Tibial nerve (tissue), 4 donors: ENCODE measurements around the gene PARP4. TPM values are rescaled to one million over a fixed set of nuclear protein-coding genes. Genes with fewer than 3 reads are reported as not detected.
"Not testable (repeated sequence)": the region's sequence is repeated elsewhere in the genome, so short reads cannot be mapped to it uniquely, and the experiment has no call there.

Source experiments
- DNase-seq, 2 donors: peaks; one replicate each; pipeline ENCODE4 v3.0.0-alpha.2; 2019; ENCODE audit warnings: low spot score in 2 of 2
- H3K27ac ChIP-seq, 4 donors: fragments of 200-600 bp; sonication (generic) in 3 of 4; one replicate each; pipeline ENCODE4 v1.5.1; 2017 to 2019; ENCODE audit warnings: mild to moderate bottlenecking in 1 of 4
- H3K27me3 ChIP-seq, 2 donors: fragments of 200-600 bp; sonication (generic) in 1 of 2; one replicate each; pipeline versions ENCODE4 v1.5.1 to v1.6.0; 2017 to 2019
- H3K36me3 ChIP-seq, 3 donors: fragments of 200-600 bp; sonication (generic); one replicate each; pipeline ENCODE4 v1.5.1; 2018 to 2019
- H3K4me1 ChIP-seq, 4 donors: fragments of 200-600 bp; sonication (generic) in 3 of 4; one replicate each; pipeline ENCODE4 v1.5.1; 2017 to 2019
- H3K4me3 ChIP-seq, 4 donors: fragments of 200-600 bp; sonication (generic) in 3 of 4; one replicate each; pipeline ENCODE4 v1.5.1; 2017 to 2019; ENCODE audit warnings: mild to moderate bottlenecking in 1 of 4, moderate library complexity in 1 of 4
- H3K9me3 ChIP-seq, 4 donors: fragments of 200-600 bp; sonication (generic) in 3 of 4; one replicate each; pipeline ENCODE4 v1.5.1; 2017 to 2019
- CTCF ChIP-seq, 5 experiments: fragments of 200-600 bp in 3 of 5; fragments of 450-650 bp in 2 of 5; sonication (generic) in 3 of 5; IDR thresholded peaks; one replicate each; pipeline ENCODE4 v1.5.1; 2016 to 2019; ENCODE audit warnings: antibody characterized with exemption in 5 of 5, mild to moderate bottlenecking in 3 of 5, moderate library complexity in 2 of 5
- EP300 ChIP-seq, 2 donors: sonication (generic); formaldehyde crosslinking; IDR thresholded peaks; one replicate each; pipeline ENCODE4 v1.6.1; 2017; ENCODE audit warnings: antibody characterized with exemption in 2 of 2, mild to moderate bottlenecking in 1 of 2
- POLR2A ChIP-seq, 2 donors: fragments of 450-650 bp; IDR thresholded peaks; one replicate each; pipeline ENCODE4 v1.6.1; 2017; ENCODE audit warnings: antibody characterized with exemption in 2 of 2, mild to moderate bottlenecking in 2 of 2, moderate library complexity in 2 of 2
- WGBS, 2 donors: methylation state at CpG; one replicate each; pipeline ENCODE4 v1.1.5; 2018; 5-methylcytosine and 5-hydroxymethylcytosine counted together
- total RNA-seq, 4 donors: library from RNA; depleted of rRNA; stranded (reverse); fragments of >200 nt; gene quantifications; one replicate each; pipeline ENCODE4 v1.1.0, GENCODE V29; 2016

Gene PARP4
- total RNA-seq, 4 donors from 2014 or later, result 44.4 to 51.0 (median 46.8) TPM

DNA sequence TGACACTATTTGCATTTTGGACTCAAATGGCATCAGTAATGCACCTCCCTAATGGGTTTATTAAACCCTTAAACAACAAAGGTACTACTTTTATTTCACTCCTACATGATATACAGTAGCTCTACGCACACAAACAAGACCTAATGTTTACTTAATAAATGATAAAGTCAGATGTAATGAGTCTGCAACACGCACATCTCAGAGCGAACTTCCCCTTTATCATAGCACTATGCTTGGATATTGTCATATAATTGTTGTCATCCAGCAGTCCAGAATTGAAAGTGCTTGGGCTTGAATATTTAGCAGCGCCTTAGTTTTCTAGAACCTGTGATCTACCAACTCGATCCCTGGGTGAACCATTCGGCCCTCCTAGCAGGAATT lies 772 bp downstream of the PARP4 start:
- TF ChIP-seq POLR2A (IDR thresholded peaks at IDR 0.05) (no peak), CTCF (IDR thresholded peaks at IDR 0.05) (no peak), EP300 (IDR thresholded peaks at IDR 0.05) (no peak)
- WGBS, 2 donors, result 10 to 13% methylated on average over 6 of the region's 6 CpGs

GRCh38 chr13:24511019-24511815 lies 1.4 kb downstream of the PARP4 start:
- peak in 1 of 2 donors; percentile 26 for DNase-seq
- Histone ChIP-seq H3K4me3 (peak overlapping the region; percentile 53 to 96 (median 78)), H3K9me3 (no peaks in the 10 kb centered on the region), H3K27me3 (no peaks in the 10 kb centered on the region), H3K36me3 (peaks cover 0 to 13% (median 0%) of the 10 kb centered on the region in 3 donors), H3K4me1 (peaks cover 0 to 34% (median 0%) of the 10 kb centered on the region in 4 donors), H3K27ac (peak overlapping the region; percentile 68 to 96 (median 88))
- WGBS, 2 donors, result 62 to 66% methylated on average over 22 of the region's 22 CpGs
- TF ChIP-seq EP300 (IDR thresholded peaks at IDR 0.05), result no peak
- no peak for TF ChIP-seq POLR2A (IDR thresholded peaks at IDR 0.05)
- TF ChIP-seq CTCF (IDR thresholded peaks at IDR 0.05), result no peak

More for the DNA sequence above, 772 bp downstream of the PARP4 start:
- H3K9me3 ChIP-seq, result no peaks in the 10 kb centered on the region
- no peak for DNase-seq
- H3K4me3 ChIP-seq, result peak overlapping the region; percentile 53 to 96 (median 78)
- no peaks in the 10 kb centered on the region for H3K27me3 ChIP-seq
- H3K4me1 ChIP-seq, result peaks cover 0 to 34% (median 0%) of the 10 kb centered on the region in 4 donors
- peak overlapping the region; percentile 68 to 96 (median 88) for H3K27ac ChIP-seq
- H3K36me3 ChIP-seq, result peaks cover 0 to 7% (median 0%) of the 10 kb centered on the region in 3 donors

DNA sequence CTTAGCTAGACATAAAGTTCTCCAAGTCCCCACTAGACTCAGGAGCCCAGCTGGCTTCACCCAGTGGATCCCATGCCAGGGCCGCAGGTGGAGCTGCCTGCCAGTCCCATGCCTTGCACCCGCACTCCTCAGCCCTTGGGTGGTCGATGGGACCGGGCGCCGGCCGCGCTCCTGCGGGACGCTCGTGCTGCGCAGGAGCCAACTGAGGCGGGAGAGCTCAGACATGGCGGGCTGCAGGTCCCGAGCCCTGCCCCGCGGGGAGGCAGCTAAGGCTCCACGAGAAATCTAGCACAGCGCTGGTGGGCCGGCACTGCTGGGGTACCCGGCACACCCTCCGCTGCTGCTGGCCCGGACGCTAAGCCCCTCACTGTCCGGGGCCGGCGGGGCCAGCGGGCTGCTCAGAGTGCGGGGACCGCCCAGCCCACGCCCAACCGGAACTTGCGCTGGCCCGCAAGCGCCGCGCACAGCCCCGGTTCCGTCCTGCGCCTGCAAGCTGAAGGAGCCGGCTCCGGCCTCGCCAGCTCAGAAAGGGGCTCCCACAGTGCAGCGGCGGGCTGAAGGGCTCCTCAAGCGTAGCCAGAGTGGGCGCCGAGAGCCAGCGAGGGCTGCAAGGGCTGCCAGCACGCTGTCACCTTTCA lies 5.8 kb downstream of the PARP4 start:
- no peak for DNase-seq
- TF ChIP-seq POLR2A (IDR thresholded peaks at IDR 0.05), result no peak
- TF ChIP-seq CTCF (IDR thresholded peaks at IDR 0.05), result no peak
- TF ChIP-seq EP300 (IDR thresholded peaks at IDR 0.05), result no peak
- H3K27me3 ChIP-seq, result no peaks in the 10 kb centered on the region
- H3K36me3 ChIP-seq, result peaks cover 0 to 23% (median 0%) of the 10 kb centered on the region in 3 donors
- no peaks in the 10 kb centered on the region for H3K9me3 ChIP-seq
- H3K4me1 ChIP-seq, result peaks cover 0 to 43% (median 3%) of the 10 kb centered on the region in 4 donors
- H3K27ac ChIP-seq, result no peak overlapping the region
- H3K4me3 ChIP-seq, result no peak overlapping the region
- WGBS, 2 donors, result 96 to 100% methylated on average over 30 to 43 of the region's 50 CpGs

- WGBS, 2 donors, result 88 to 91% methylated on average over 6 of the region's 6 CpGs
- peaks cover 0 to 43% (median 5%) of the 10 kb centered on the region in 4 donors for H3K4me1 ChIP-seq
These were observed 6.3 kb downstream of the PARP4 start for GRCh38 chr13:24506283-24506682.

GRCh38 chr13:24505756-24506155 lies 6.8 kb downstream of the PARP4 start:
- Histone ChIP-seq H3K27ac (no peak overlapping the region), H3K4me3 (no peak overlapping the region), H3K36me3 (peaks cover 0 to 23% (median 0%) of the 10 kb centered on the region in 3 donors), H3K9me3 (no peaks in the 10 kb centered on the region), H3K27me3 (no peaks in the 10 kb centered on the region), H3K4me1 (peaks cover 0 to 43% (median 5%) of the 10 kb centered on the region in 4 donors)
- DNase-seq, result no peak
- whole genome bisulfite sequencing, 2 donors, result 96 to 97% methylated on average over 20 of the region's 20 CpGs
- no peak for TF ChIP-seq CTCF (IDR thresholded peaks at IDR 0.05)
- TF ChIP-seq POLR2A (IDR thresholded peaks at IDR 0.05), result no peak
- TF ChIP-seq EP300 (IDR thresholded peaks at IDR 0.05), result no peak

More at GRCh38 chr13:24506283-24506682, 6.3 kb downstream of the PARP4 start:
- H3K4me3 ChIP-seq, DNase-seq, H3K27me3 ChIP-seq, H3K27ac ChIP-seq, H3K9me3 ChIP-seq: not testable (repeated sequence)
- H3K36me3 ChIP-seq, result peaks cover 0 to 23% (median 0%) of the 10 kb centered on the region in 3 donors
